Measurements from ENCODE around the gene KLHL13. TPM values are rescaled to one million over a fixed set of nuclear protein-coding genes. Genes with fewer than 3 reads are reported as not detected.

Gene KLHL13
- total and polyA plus RNA-seq, 2 donors from 2014 or later = 13.8 to 55.4 TPM

DNA sequence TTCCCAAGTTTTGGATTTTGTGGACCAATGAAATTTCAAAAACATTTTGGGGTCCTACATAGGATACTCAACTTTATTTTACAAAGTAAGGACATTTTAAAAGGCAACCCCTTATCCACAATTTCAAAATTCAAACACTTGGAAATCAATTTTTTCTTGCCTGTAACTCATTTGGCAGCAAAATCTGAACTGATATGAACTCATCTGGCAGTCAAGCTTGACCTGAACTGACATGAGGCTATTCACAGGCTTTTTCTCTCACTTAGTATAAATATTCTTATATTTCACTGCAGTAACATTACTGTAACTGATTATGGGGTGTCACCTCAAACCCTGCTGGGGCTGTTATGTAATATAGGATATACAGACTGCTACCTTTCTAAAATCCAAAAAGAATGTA is 116.1 kb downstream of the KLHL13 start:
- H3K36me3 ChIP-seq (ENCODE audit: control insufficient read depth in 2 of 3, insufficient read depth in 3 of 3, low read length in 3 of 3) = no peaks in the 10 kb centered on the region
- DNase-seq (no peak), FAIRE-seq (no peak)
- H3K4me1 ChIP-seq (ENCODE audit: control insufficient read depth in 2 of 3, insufficient read depth in 2 of 3, low read depth in 1 of 3, low read length in 3 of 3) = no peaks in the 10 kb centered on the region
- TF ChIP-seq, protein P1, sequence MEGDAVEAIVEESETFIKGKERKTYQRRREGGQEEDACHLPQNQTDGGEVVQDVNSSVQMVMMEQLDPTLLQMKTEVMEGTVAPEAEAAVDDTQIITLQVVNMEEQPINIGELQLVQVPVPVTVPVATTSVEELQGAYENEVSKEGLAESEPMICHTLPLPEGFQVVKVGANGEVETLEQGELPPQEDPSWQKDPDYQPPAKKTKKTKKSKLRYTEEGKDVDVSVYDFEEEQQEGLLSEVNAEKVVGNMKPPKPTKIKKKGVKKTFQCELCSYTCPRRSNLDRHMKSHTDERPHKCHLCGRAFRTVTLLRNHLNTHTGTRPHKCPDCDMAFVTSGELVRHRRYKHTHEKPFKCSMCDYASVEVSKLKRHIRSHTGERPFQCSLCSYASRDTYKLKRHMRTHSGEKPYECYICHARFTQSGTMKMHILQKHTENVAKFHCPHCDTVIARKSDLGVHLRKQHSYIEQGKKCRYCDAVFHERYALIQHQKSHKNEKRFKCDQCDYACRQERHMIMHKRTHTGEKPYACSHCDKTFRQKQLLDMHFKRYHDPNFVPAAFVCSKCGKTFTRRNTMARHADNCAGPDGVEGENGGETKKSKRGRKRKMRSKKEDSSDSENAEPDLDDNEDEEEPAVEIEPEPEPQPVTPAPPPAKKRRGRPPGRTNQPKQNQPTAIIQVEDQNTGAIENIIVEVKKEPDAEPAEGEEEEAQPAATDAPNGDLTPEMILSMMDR (IDR thresholded peaks at IDR 0.05; ENCODE audit: borderline replicate concordance, extremely low read depth, insufficient read depth) = no peak
- H3K27me3 ChIP-seq (ENCODE audit: control insufficient read depth, insufficient read depth, low read length) = no peaks in the 10 kb centered on the region
- intact Hi-C loops (cut with DNase I) = no loop called here
- H3K9ac ChIP-seq (ENCODE audit: low read length in 3 of 3) = no peak overlapping the region
- H3K27ac ChIP-seq (ENCODE audit: low read depth in 2 of 2, low read length in 2 of 2) = no peak overlapping the region
- H3K4me3 ChIP-seq (ENCODE audit: low read length in 3 of 3) = no peak overlapping the region
- no peaks in the 10 kb centered on the region for H3K9me3 ChIP-seq (ENCODE audit: control insufficient read depth in 2 of 3, insufficient read depth in 1 of 3, low read length in 3 of 3)

DNA sequence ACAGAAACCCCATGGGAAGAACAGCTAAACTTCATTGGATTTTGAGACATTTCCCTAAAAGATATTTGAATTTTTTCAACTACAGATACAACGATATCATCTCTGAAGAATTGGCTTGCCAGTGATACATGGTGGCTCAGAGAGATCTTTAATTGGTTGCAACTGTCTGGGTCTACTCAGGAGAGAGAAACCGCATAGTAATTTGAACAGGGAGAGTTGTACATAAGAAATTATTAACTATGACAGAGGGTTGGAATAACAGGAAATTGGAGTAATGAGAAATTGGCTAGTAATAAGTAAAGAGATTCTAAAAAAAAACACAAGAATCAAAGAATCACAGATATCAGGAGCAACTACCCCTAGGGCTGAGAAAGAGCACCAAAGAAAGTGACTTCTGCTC is 118.4 kb downstream of the KLHL13 start:
- no peak for DNase-seq

DNA sequence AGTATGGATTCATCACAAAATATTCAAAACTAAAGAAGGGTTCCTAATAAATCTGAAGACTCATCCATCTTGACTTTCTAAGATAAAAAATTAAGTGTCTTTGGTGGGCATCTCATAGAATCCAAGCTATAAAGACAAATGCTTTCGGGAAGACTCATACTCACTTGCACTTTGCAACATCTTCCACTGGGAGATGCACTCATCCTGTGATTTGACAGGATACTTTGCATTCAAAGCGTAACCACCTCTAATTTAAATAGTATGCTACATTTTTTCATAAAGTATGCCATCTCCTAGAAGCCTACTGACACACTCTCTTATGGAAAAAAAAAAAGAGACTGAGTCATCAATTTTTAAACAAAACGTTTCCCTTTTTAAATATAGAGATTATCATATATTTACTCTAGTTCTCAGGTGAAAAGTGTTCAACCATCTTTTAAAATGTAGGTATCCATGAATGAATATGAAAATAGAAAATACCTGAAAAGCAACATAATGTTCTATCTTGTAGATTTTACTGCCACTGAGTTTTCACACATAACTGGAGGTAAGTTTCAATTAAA is 119.6 kb downstream of the KLHL13 start:
- Histone ChIP-seq H3K27me3 (ENCODE audit: control insufficient read depth, insufficient read depth, low read length) (no peaks in the 10 kb centered on the region), H3K4me3 (ENCODE audit: low read length in 3 of 3) (no peak overlapping the region), H3K4me1 (ENCODE audit: control insufficient read depth in 2 of 3, insufficient read depth in 2 of 3, low read depth in 1 of 3, low read length in 3 of 3) (no peaks in the 10 kb centered on the region), H3K36me3 (ENCODE audit: control insufficient read depth in 2 of 3, insufficient read depth in 3 of 3, low read length in 3 of 3) (no peaks in the 10 kb centered on the region), H3K9ac (ENCODE audit: low read length in 3 of 3) (no peak overlapping the region), H3K27ac (ENCODE audit: low read depth in 2 of 2, low read length in 2 of 2) (no peak overlapping the region), H3K9me3 (ENCODE audit: control insufficient read depth in 2 of 3, insufficient read depth in 1 of 3, low read length in 3 of 3) (no peaks in the 10 kb centered on the region)
- intact Hi-C loops (cut with DNase I) = no loop called here
- FAIRE-seq (peak; percentile 86), DNase-seq (no peak)
- TF ChIP-seq, protein P1 (IDR thresholded peaks at IDR 0.05; ENCODE audit: borderline replicate concordance, extremely low read depth, insufficient read depth) = peak; percentile 43

More for the DNA sequence above, 118.4 kb downstream of the KLHL13 start:
- Histone ChIP-seq H3K27me3 (ENCODE audit: control insufficient read depth, insufficient read depth, low read length) (no peaks in the 10 kb centered on the region), H3K36me3 (ENCODE audit: control insufficient read depth in 2 of 3, insufficient read depth in 3 of 3, low read length in 3 of 3) (no peaks in the 10 kb centered on the region), H3K4me3 (ENCODE audit: low read length in 3 of 3) (no peak overlapping the region), H3K9ac (ENCODE audit: low read length in 3 of 3) (no peak overlapping the region), H3K9me3 (ENCODE audit: control insufficient read depth in 2 of 3, insufficient read depth in 1 of 3, low read length in 3 of 3) (no peaks in the 10 kb centered on the region), H3K27ac (ENCODE audit: low read depth in 2 of 2, low read length in 2 of 2) (no peak overlapping the region), H3K4me1 (ENCODE audit: control insufficient read depth in 2 of 3, insufficient read depth in 2 of 3, low read depth in 1 of 3, low read length in 3 of 3) (no peaks in the 10 kb centered on the region)
- FAIRE-seq = peak; percentile 25
- TF ChIP-seq, protein P1 (IDR thresholded peaks at IDR 0.05; ENCODE audit: borderline replicate concordance, extremely low read depth, insufficient read depth) = no peak
- intact Hi-C loops (cut with DNase I) = no loop called here

DNA sequence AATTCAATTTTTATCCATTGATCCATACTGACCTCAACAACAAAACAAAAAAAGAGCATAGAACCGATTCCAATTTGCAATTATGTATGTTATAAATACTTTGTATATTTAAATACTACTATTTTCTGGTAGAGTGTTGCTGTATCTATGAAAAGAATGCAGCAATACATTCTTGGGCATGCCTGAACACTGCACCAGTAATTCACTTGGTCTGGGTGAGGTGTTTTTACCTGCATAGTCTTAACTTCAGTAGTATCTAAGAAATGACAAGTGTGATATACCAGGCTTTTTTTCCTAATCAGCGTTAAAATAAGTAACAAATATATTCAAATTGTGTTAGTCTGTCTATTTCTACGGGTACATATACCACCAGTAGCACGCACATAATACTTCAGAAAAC is 120.2 kb downstream of the KLHL13 start:
- Histone ChIP-seq H3K9ac (ENCODE audit: low read length in 3 of 3) (no peak overlapping the region), H3K9me3 (ENCODE audit: control insufficient read depth in 2 of 3, insufficient read depth in 1 of 3, low read length in 3 of 3) (no peaks in the 10 kb centered on the region), H3K4me3 (ENCODE audit: low read length in 3 of 3) (no peak overlapping the region), H3K36me3 (ENCODE audit: control insufficient read depth in 2 of 3, insufficient read depth in 3 of 3, low read length in 3 of 3) (no peaks in the 10 kb centered on the region), H3K27ac (ENCODE audit: low read depth in 2 of 2, low read length in 2 of 2) (no peak overlapping the region), H3K4me1 (ENCODE audit: control insufficient read depth in 2 of 3, insufficient read depth in 2 of 3, low read depth in 1 of 3, low read length in 3 of 3) (no peaks in the 10 kb centered on the region), H3K27me3 (ENCODE audit: control insufficient read depth, insufficient read depth, low read length) (no peaks in the 10 kb centered on the region)
- intact Hi-C loops (cut with DNase I) = no loop called here
- no peak for FAIRE-seq
- TF ChIP-seq, protein P1 (IDR thresholded peaks at IDR 0.05; ENCODE audit: borderline replicate concordance, extremely low read depth, insufficient read depth) = no peak
- DNase-seq = no peak
